ENCODE results near the gene ZNF329.
A peak's percentile ranks its signal among the peaks of the same experiment; 100 is the strongest.
"Not testable (repeated sequence)": the region's sequence is repeated elsewhere in the genome, so short reads cannot be mapped to it uniquely, and the experiment has no call there.

Gene ZNF329

DNA sequence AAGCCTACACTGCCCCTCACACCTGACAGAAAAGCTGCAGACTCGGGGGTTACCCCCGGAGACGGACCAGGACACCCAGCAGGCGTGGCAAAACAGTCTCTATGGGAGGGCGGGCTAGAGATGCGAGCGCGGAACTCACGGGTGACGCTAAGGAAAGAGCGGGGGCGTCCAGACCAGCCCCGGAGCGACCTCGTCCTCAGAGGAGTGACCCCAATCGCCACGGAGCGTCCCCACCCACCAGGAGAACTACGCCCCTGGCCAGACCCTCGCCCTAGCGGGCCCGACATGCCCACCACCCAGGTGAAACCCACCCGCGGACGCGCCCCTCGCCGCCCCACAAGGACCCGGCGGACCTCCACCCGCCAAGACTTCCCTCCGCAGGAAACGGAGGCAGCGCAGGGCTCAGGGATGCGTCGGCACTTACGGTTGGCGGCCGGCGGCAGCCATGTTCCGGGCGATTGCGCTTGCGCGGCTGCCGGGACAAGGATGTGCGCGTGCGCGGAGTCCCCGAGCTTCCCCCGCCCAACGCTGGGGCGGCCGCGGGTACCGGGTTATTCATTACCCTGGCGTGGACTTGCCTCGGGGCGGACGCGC lies at the start of gene ZNF329:
Gene ZNF329, minus strand, starts transcription at position 462 of the 594 bp plus-strand sequence. CDS start 21,286 bp downstream, outside the sequence.
- no peak for DNase-seq

DNA sequence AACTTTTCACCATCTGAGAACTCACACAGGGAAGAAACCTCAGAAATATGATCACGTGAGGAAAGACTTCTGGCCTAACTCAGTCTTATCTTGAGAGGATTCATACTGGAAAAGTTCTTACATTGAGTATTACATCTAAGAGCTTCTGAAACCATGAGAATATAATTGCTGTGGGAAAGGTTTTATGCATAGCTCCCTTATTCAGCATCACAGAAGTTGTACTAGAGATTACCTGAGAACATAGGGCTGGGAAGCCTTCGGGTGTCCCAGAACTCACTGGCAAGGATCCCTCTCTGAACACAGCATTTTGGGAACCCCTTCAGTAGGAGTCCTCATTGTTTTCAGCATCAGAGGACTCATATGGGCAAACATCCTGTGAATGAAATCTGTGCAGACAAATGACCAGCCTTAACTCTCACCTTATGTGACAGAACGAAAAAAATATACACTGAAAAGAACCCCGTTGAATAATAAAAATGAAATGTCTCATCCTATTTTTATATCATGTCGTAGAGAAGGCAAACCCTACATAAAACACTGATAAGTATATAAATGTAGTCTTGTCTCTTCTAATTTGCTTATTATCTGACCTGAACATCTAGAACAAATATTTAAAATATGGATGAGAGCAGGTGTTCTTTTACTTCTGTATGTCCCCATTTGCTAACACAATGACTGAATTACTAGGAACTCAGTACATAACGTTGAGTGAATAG lies 46.5 kb upstream of the ZNF329 start:
- no peak for DNase-seq

DNA sequence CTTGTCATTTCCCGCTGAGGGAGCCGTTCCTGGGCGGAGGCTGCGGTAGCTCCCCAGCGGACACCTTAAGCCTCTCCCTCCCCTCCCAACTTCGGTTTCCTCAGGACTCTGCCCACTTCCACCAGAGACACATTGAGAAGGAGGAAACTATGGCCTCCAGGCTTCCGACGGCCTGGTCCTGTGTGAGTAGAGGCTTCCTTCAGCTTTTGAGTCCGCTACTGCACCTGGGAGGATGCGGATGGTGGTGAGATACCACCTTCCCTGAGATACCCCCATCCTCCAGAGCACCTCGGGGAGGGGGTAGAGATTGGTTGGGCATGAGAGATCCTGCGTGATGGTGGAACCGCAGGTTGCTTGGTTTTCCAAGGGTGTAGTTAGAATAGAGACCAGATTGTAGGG lies 33.2 kb upstream of the ZNF329 start:
- no peak for DNase-seq

DNA sequence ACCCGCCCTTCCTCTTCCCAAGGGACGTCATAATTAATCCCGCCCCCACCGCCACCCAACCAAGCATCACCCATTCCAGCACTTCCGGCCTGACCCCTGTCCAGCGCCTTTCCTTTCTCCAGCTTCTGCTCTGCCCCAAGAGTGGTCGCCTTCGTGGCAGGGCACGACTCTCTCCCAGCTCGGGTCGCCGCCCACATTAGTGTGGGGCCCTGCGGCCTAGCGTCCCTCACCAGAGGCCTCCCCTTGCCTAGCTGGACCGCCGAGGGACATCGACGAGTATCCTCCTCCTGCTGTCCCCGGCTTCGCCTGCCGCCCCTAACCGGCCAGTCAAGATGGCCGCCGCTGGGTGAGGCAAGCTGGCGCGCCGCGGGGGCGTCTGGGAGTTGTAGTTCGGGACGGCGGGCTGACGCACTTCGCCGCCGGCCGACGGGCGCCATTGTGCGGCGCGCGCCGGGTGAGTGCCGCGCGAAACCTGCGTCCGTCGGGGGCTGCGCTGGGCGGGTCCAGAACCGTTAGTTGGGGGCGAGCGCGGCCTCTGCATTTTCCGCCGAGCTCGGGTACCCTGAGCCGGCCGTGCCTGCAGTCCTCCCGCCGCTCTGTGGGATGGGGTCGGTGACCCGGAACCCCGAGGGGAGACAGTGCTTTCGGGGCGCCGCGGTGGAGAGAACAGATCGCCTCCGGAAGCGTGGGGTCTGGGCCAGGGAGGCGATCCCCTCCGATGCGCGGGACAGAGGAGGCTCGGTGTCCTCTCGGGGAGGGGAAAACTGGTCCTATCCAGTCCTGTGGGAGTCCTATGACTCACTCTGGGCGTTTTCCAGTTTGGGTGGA lies 32.6 kb upstream of the ZNF329 start, which contains the start of gene ZNF274:
Gene ZNF274, plus strand, starts transcription at position 73 of the 828 bp plus-strand sequence. CDS start 905 bp downstream, outside the sequence.
- DNase-seq: peak; percentile 72

DNA sequence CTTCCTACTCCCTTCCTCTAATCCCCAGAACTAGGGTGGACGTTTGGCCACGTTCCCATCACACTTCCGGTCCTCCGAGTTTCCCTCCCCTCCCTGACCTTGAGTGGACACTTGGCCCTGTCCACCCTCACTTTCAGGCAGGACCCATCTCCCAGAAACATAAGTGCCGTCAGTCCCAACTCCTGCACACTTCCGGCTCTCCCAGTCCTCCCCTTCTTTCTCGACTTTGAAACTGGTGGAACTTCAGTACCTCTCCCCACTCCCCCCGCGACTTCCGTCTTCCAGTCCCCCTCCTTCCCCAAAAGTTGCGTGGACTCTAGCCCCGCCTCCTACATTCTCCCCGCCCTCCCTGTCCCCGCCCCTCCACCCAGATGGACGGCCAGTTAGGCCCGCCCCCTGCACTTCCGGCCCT lies 32.0 kb upstream of the ZNF329 start:
- DNase-seq: no peak

DNA sequence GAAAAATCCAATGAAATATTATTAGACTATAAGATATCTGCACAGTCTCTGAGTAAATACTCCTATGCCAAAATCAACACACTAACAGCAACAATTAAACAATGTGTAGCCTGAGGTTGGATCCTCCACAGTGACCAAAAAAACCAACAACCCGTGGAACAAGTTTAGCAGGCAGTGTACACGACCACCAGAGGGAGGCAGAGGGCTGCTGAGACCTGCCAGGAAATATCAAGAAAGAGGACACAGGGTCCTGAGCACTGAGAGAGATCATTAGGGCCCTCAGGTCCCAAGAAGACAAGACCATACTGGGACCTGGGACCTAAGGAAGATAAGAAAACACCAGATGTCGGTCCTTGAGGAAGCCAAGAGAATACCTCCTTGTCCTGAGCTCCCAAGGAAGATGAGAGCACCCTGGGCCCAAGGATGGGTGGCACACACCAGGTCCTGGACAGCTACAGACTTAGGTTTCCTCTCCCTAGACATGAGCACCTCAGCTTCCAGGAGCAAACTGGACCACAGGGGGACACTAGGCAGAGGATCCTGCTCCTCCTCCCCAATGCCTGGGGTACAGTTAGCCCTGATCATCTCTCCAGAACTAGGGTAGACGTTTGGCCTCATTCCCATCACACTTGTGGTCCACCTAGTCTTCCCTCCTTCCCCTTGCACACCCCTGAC lies 31.4 kb upstream of the ZNF329 start:
- no peak for DNase-seq

DNA sequence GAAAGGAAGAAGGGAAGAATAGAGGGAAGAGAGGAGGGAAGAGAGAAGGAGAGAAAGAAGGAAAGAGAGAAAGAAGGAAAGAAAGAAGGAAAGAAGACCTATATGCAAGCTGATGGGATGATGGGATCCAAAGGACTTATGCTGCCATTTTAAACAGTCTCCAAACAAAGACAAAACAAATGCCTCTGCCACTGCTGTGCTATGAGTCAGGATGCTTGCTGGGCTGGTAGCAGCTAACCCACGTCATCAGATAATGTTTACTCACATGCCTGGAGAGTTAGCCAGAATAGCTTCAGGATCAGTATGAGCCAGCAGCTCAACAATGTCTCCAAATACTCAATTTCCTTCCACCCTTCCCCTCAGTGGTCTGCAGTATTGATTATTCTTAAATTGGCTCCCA lies 20.3 kb upstream of the ZNF329 start:
- no peak for DNase-seq

DNA sequence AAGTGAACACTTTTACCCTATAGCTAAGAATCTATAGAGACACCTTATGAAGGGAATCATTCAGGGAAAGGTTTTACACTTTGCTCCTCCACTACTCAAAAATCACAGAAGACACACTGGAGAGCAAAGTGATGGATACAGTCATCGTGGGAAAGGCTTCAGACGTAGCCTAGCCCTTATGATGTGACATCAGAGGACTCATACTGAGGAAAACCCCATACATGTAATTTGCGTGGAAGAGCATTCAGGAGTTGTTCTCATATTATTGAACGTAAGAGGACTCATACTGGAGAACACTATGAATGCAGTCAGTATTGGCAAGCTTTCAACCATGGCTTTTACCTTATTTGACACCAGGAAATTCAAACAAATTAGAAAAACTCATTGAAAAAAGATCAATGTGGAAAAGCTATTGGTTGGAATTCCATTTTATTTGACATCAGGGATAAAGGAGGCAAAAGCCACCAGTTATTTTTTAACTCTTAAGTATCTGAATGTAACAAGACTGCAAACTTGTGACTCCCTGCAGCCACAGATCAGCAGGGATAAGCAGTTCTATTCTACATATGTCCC lies 16.2 kb upstream of the ZNF329 start:
- no peak for DNase-seq

DNA sequence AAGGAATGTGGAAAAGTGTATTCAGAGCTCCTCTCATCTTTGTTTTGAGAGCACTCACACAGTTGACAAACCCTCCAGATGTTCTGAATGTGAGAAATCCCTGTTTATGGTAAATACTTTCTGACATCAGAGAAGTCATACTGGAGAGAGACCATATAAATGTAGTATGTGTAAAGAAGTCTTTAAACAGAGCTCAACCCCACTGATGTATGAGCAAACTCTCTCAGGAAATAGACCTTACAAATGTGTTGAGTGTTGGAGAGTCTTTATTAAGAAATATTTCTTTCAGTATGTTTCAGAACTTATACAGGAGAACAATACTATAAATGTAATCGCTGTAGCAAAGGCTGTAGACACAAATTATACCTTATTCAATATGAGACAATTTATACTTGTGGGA lies 15.7 kb upstream of the ZNF329 start:
- no peak for DNase-seq

DNA sequence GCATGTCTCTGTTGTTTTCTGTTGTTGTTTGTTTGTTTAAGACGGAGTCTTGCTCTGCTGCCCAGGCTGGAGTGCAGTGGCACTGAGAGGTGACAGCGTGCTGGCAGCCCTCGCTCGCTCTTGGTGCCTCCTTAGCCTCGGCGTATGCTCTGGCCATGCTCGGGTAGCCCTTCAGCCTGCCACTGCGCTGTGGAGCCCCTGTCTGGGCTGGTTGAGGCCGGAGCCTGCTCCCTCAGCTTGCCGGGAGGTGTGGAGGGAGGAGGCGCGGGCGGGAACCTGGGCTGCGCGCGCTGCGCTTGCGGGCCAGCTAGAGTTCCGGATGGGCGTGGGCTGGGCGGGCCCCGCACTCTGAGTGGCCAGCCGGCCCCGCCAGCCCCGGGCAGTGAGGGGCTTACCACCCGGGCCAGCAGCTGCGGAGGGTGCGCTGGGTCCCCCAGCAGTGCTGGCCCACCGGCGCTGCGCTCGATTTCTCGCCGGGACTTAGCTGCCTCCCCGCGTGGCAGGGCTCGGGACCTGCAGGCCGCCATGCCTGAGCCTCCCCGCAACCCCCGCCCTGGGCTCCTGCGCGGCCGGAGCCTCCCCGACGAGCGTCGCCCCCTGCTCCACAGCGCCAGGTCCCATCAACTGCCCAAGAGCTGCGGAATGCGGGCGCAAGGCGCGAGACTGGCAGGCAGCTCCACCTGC lies 6.6 kb upstream of the ZNF329 start:
- no peak for DNase-seq

DNA sequence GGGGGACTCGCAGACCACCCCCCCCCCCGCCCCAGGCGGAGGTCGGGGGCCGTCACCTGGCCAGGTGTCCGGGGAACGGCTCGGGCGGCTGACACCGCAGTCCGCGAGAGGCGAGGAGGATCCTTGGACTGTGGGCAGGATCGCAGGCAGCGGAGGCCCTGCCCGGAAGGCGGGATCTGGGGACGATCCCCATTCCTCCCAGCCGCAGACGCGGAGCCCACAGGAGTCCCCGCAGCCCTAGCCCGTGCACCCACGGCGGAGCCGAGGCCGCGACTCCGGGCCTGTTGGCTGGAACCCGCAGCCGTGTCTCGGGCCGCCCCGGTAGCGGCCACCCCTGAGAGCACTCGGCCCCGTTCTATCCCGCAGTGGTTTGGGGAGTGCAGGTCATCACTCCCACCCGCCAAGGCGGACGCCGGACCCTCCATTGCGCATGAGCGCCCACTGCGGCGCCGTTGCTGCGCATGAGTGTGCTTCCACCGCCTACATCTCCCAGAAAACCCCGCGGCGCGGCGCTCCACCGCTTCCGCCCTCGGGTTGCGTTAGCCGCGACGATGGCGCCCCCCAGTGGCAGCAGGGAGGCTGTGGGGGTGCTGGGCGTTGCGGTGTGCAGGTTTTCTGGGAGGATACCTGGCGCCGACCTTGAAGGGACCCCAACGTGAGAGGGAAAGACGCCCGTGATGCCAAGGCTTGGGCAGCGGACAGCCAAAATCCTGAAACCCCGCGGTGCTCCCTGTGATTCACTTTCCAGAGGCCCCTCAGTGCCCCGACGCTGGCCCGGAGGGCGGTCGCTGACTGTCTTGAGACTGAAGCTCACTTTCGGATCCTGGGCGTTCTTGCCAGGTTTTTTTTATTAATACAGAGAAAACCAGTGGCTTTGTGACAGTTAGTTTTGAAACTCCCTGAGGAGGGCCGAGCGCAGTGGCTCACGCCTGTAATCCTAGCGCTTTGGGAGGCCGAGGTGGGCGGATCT lies 4.4 kb upstream of the ZNF329 start:
- peak; percentile 40 for DNase-seq

DNA sequence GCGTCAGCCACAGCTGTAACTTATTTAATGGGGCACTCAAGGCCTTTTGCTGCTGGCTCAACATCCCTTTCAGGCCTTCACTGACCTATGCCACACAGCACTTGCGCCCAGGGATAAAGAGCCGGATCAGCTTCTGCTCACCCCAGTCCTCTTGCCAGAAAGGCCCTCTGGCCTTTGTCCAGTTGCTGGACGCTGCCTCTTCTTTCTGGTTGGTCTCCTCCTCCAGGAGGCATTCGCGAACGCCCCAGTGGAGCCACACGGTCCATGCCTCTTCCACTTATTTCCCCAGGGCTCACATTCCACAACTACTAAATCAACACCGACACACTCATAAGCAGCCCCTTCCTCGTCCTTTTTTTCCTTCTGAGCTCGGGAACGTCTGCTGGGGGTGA lies 3.7 kb upstream of the ZNF329 start:
- DNase-seq: no peak

DNA sequence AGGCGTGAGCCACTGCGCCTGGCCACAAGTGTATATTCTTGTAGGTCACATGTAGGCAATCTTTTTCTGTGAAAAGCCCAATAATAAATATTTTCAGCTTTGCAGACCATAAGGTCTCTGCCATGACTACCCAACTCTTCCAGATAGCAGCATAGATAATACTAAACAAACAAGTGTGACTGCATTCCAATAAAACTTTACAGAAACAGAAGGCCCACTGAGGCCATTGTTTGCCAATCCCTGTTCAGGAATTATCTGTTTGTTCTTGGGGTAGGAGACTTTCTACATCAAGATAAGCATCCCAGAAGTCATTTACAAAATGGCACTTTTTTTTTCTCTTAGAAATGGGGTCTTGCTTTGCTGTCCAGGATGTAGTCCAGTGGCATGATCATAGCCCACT lies 2.8 kb upstream of the ZNF329 start:
- DNase-seq: no peak

DNA sequence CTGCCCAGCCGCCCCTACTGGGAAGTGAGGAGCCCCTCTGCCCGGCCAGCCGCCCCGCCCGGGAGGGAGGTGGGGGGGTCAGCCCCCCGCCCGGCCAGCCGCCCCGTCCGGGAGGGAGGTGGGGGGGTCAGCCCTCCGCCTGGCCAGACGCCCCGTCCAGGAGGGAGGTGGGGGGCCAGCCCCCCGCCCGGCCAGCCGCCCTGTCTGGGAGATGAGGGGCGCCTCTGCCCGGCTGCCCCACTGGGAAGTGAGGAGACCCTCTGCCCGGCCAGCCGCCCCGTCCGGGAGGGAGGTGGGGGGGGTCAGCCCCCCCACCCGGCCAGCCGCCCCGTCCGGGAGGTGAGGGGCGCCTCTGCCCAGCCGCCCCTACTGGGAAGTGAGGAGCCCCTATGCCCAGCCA lies 3.1 kb downstream of the ZNF329 start:
- not testable (repeated sequence) for DNase-seq

DNA sequence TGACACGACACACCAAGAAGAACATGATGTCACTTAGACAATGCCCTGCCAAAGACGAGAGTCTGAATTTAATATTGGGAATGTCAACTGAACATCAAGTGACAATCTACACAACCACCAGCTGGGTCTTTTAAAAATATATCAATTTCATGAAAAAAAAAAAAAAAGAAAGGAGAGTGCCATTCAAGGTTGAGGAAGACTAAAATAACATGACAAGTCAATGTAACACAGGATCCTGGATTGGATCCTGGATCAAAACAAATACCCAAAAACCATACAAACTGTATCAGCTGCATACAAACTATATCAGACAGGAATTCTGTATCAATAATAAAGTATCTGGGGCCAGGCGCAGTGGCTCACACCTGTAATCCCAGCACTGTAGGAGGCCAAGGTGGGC lies 4.7 kb downstream of the ZNF329 start:
- no peak for DNase-seq

DNA sequence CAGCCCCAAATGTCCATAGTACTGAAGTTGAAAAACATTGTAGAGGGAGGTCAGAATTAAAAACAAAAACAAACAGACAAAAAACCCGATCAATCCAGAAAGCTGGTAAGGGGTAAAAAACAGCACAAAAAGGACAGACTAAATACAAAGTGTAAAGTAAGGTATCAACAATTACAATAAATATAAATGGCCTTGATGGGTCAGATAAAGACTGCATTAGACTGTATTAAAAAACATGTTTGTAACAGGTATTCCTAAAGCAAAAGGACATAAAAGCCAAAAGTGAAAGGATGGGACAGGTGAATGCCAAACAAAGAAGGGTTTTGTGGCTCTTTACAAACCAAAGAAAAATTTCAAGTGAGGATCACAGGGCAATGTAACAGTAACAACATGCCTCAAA lies 16.3 kb downstream of the ZNF329 start:
- DNase-seq: no peak

DNA sequence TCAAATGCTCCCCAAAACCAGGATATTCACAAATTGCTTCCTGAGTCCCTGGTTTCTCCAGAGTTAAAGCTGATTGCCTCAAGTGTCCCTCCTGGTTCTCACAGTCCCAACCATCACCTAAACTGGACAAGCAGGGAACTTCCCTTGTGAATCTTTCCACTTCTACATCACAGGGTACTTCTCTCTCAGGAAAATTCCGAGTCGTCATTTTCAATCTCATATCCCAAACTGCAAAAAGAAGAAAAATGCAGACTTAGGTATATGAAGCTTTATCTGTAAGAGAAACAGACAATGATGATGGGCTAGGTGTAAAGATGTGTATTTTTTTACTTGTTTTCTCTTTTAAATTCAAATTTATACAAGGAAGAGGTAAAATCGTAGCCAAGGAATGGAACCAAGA lies 21.3 kb downstream of the ZNF329 start:
- DNase-seq: no peak

DNA sequence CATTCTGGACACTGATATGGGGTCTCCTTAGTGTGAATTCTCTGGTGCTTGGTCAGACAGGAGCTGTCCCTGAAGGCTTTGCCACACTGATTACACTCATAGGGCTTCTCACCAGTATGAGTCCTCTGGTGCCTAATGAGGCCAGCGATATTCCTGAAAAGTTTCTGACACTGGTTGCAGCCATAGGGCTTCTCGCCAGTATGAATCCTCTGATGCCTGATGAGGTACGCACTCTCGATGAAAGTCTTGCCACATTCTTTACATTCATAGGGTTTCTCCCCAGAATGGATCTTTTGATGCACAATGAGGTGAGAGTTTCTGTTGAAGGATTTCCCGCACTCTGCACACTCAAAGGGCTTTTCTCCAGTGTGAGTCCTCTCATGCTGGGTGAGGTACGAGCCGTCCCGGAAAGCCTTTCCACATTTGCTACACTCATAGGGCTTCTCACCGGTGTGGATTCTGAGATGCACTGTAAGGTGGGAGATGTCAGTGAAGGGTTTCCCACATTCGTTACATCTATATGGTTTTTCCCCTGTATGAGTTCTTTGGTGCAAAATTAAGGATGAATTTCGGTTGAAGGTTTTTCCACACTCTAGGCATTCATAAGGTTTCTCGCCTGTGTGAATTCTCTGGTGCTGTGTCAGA lies 22.4 kb downstream of the ZNF329 start:
- DNase-seq: no peak

DNA sequence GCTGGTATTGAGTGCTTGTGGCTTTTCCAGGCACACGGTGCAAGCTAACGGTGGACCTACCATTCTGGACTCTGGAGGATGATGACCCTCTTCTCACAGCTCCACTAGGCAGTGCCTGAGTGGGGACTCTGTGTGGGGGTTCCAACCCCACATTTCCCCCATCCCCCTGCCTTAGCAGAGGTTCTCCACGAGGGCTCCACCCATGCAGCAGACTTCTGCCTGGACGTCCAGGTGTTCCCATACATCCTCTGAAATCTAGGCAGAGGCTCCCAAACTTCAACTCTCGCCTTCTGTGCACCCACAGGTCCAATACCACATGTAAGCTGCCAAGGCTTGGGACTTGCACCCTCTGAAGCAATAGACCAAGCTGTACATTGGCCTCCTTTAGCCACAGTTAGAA lies 27.2 kb downstream of the ZNF329 start:
- no peak for DNase-seq

DNA sequence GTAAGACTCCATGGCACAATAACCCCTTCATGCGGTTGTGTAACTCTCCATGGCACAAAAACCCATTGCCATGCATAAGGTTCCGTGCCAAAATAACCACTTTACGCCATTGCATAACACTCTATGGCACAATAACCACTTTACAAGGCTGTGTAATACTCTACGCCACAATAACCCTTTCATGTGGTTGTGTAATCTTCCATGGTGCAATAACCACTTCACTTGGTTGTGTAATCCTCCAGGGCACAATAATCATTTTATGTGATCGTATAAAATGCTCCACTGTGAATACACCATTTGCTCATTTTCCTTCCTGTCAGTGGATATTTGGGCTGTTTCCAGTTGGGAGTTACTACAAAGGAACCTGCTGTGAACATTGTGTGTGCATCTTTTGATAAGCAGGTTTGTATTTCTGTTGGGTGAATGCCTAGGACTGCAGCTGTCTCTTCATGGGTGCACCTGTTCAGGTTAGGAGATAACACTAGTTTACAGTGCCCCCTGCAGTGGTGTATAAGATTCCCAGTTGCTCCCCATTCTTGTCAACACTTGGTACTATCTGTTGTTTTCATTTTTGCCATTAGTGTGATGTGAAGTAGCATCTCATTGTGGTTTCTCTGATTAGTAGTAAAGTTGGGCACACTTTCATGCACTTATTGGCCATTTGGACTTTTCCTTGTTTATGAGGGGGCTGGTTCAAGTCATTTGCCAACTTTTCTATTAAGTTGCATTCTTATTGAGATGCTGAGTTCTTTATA lies 31.4 kb downstream of the ZNF329 start:
- DNase-seq: no peak

Data from NCI-H2081 treated with DMSO at 0.1 percent for 48 hours (cell line).